Endothelial cell of umbilical vein (primary cell): ENCODE measurements around the gene ARHGAP42. TPM values are rescaled to one million over a fixed set of nuclear protein-coding genes. Genes with fewer than 3 reads are reported as not detected.

Experiments used
- BruUV-seq: library from RNA; stranded (reverse); fragments of 400-500 nt; replicated peaks from 2 replicates; lab custom pipeline; 2021; lab: Mats Ljungman, UMichigan
- CTCF ChIA-PET: fragments of 300-600, 350-600 bp; sonication (Branson Sonifier 250); formaldehyde crosslinking; loops from one replicate; lab custom pipeline; 2021; ENCODE audit warnings: antibody characterized with exemption, inconsistent platforms; lab: Charles Lee
- POLR2A ChIA-PET: fragments of 300-600, 350-600 bp; sonication (Branson Sonifier 250); formaldehyde crosslinking; loops from one replicate; lab custom pipeline; 2021; ENCODE audit warnings: antibody characterized with exemption, inconsistent platforms; lab: Charles Lee
- DNase-seq: peaks from one replicate; pipeline ENCODE4 v3.0.0-alpha.2; 2011; ENCODE audit warnings: low read depth, low spot score
- FAIRE-seq: peaks from 2 replicates; lab custom pipeline; 2011; peaks lifted over from hg19 to GRCh38; lab: Jason Lieb, UNC
- H2AFZ ChIP-seq: 2 replicates; pipeline ENCODE4 v1.6.0; 2012; ENCODE audit warnings: low read depth, low read length, control low read depth, inconsistent platforms
- H3K27ac ChIP-seq: 2 replicates; pipeline ENCODE4 v1.5.1; 2011; ENCODE audit warnings: low read depth, mild to moderate bottlenecking, control low read depth, low read length, moderate library complexity; ENCODE audit not compliant: insufficient read depth
- H3K27me3 ChIP-seq, 2 experiments: 2 replicates each; pipeline versions ENCODE4 v1.6.0 to v1.6.1; 2011; ENCODE audit warnings: low read length in 2 of 2, mixed read lengths in 1 of 2; ENCODE audit not compliant: control insufficient read depth in 2 of 2, insufficient read depth in 2 of 2
- H3K36me3 ChIP-seq, 2 experiments: 2 replicates in 1 of 2; 3 replicates in 1 of 2; pipeline ENCODE4 v1.5.1; 2011; ENCODE audit warnings: low read length in 2 of 2, mild to moderate bottlenecking in 1 of 2, moderate library complexity in 1 of 2; ENCODE audit not compliant: control insufficient read depth in 2 of 2, insufficient read depth in 2 of 2; ENCODE audit errors: extremely low read depth in 1 of 2
- H3K4me1 ChIP-seq: 3 replicates; pipeline ENCODE4 v1.5.1; 2011; ENCODE audit warnings: mild to moderate bottlenecking, low read length; ENCODE audit not compliant: control insufficient read depth, insufficient read depth; ENCODE audit errors: extremely low read depth
- H3K4me2 ChIP-seq: 2 replicates; pipeline ENCODE4 v1.6.1; 2011; ENCODE audit warnings: low read length, control low read depth, mixed read lengths; ENCODE audit not compliant: insufficient read depth
- H3K4me3 ChIP-seq, 3 experiments: fragments of 200-600 bp in 1 of 3; sonication (generic), shearing (Covaris generic) in 1 of 3; replicated peaks in 1 of 3; 2 replicates each; pipeline ENCODE4 v1.5.1; 2011 to 2016; ENCODE audit warnings: control low read depth in 3 of 3, low read length in 3 of 3, mild to moderate bottlenecking in 2 of 3, inconsistent platforms in 1 of 3, low read depth in 1 of 3, moderate library complexity in 1 of 3; ENCODE audit not compliant: insufficient read depth in 1 of 3
- H3K79me2 ChIP-seq: 2 replicates; pipeline ENCODE4 v1.6.0; 2012; ENCODE audit warnings: low read length, inconsistent platforms; ENCODE audit not compliant: control insufficient read depth, insufficient read depth
- H3K9ac ChIP-seq: replicated peaks from 2 replicates; pipeline ENCODE3; 2011; ENCODE audit warnings: low read length, control low read depth; ENCODE audit not compliant: insufficient read depth; ENCODE audit errors: extremely low read depth
- H3K9me1 ChIP-seq: replicated peaks from 3 replicates; pipeline ENCODE4 v1.6.0; 2011; ENCODE audit warnings: mild to moderate bottlenecking, low read length; ENCODE audit not compliant: control insufficient read depth, insufficient read depth; ENCODE audit errors: extremely low read depth
- H3K9me3 ChIP-seq: replicated peaks from 2 replicates; pipeline ENCODE4 v1.5.1; 2012; ENCODE audit warnings: low read length, inconsistent platforms; ENCODE audit not compliant: control insufficient read depth, insufficient read depth
- H4K20me1 ChIP-seq: replicated peaks from 2 replicates; pipeline ENCODE3; 2011; ENCODE audit warnings: mild to moderate bottlenecking, low read length; ENCODE audit not compliant: control insufficient read depth, insufficient read depth; ENCODE audit errors: extremely low read depth
- CTCF ChIP-seq, 2 donors: IDR thresholded peaks; 1 replicate in 1 of 2; 2 replicates in 1 of 2; pipeline ENCODE4 v1.5.1; 2011; ENCODE audit warnings: low read length in 2 of 2, mild to moderate bottlenecking in 2 of 2, moderate library complexity in 2 of 2, control low read depth in 1 of 2, inconsistent platforms in 1 of 2, low read depth in 1 of 2; ENCODE audit not compliant: insufficient read depth in 1 of 2; ENCODE audit errors: extremely low read depth in 1 of 2
- EZH2 ChIP-seq: IDR thresholded peaks from 2 replicates; pipeline ENCODE4 v1.6.1; 2012; ENCODE audit warnings: borderline replicate concordance, low read depth, mild to moderate bottlenecking, moderate library complexity, low read length, inconsistent platforms; ENCODE audit not compliant: severe bottlenecking
- FOS ChIP-seq: IDR thresholded peaks from 2 replicates; pipeline ENCODE4 v1.6.1; 2011; ENCODE audit warnings: mild to moderate bottlenecking, low read length, moderate library complexity, borderline replicate concordance; ENCODE audit not compliant: insufficient read depth
- GATA2 ChIP-seq: IDR thresholded peaks from 2 replicates; pipeline ENCODE4 v1.7.0; 2011; ENCODE audit warnings: low read depth, mild to moderate bottlenecking, moderate library complexity, mixed read lengths, low read length; ENCODE audit not compliant: insufficient read length, insufficient read depth
- JUN ChIP-seq: IDR thresholded peaks from 2 replicates; pipeline ENCODE4 v1.6.1; 2011; ENCODE audit warnings: borderline replicate concordance, low read depth; ENCODE audit not compliant: insufficient read length, insufficient read depth
- MAX ChIP-seq: IDR thresholded peaks from 2 replicates; pipeline ENCODE4 v1.6.1; 2011; ENCODE audit not compliant: insufficient read depth, insufficient read length
- MYC ChIP-seq: IDR thresholded peaks from one replicate; pipeline ENCODE4 v1.6.1; 2011; ENCODE audit warnings: mild to moderate bottlenecking, low read depth, low read length
- POLR2A ChIP-seq: IDR thresholded peaks from 2 replicates; pipeline ENCODE4 v1.6.1; 2012; ENCODE audit warnings: low read depth, mild to moderate bottlenecking, control low read depth, low read length
- POLR2AphosphoS5 ChIP-seq: IDR thresholded peaks from 2 replicates; pipeline ENCODE4 v1.6.1; 2012; ENCODE audit warnings: low read depth, mild to moderate bottlenecking, control low read depth, low read length, moderate library complexity; ENCODE audit not compliant: insufficient read depth
- dilution Hi-C: fragments of 300-500 bp; cut with MboI; formaldehyde crosslinking; loops from one replicate; pipeline ENCODE4 v1.15.0; 2019; ENCODE audit warnings: low sequenced_read_pairs; ENCODE audit not compliant: extremely low pct_ligation_motif_present
- intact Hi-C: fragments of 100-400 bp; cut with micrococcal nuclease; formaldehyde crosslinking; loops from one replicate; pipeline ENCODE4 v1.10.0; 2022
- polyA plus RNA-seq, 4 experiments: library from polyadenylated mRNA; depleted of rRNA in 3 of 4; stranded (reverse) in 3 of 4; unstranded in 1 of 4; fragments of >200 nt; gene quantifications; 2 replicates each; pipeline versions ENCODE4 v1.2.1 to v1.2.3, GENCODE V29; 2011 to 2012; ENCODE audit warnings: missing spikeins in 1 of 4
- total RNA-seq: library from RNA; stranded (reverse); gene quantifications from 2 replicates; pipeline ENCODE4 v1.2.3, GENCODE V29; 2021

The ARHGAP42 gene
- total and polyA plus RNA-seq, 2 donors (not counting 3 experiments of a cell fraction or from before 2014, with no cell fraction given), result 1.8 to 2.4 TPM

- H3K4me3 ChIP-seq, result no peak overlapping the region
- ChIA-PET CTCF (interaction anchor here (1.3 kb wide), 1 partner anchor 80 kb away, joined by 4 read pairs; no protein-coding TSS in a partner anchor), POLR2A (interaction anchor here (0.5 kb wide), 1 partner anchor 20 kb away, joined by 4 read pairs; no protein-coding TSS in a partner anchor)
- no peak overlapping the region for H2AFZ ChIP-seq
- no peak overlapping the region for H3K4me2 ChIP-seq
- no peaks in the 10 kb centered on the region for H3K4me1 ChIP-seq
- no peak for FAIRE-seq
- no peaks in the 10 kb centered on the region for H3K36me3 ChIP-seq
- intact Hi-C loops (no loop called here), dilution Hi-C loops (no loop called here)
- no peak overlapping the region for H3K27ac ChIP-seq
- no TSS peak for BruUV-seq
- H4K20me1 ChIP-seq, result no peaks in the 10 kb centered on the region
- no peaks in the 10 kb centered on the region for H3K79me2 ChIP-seq
- DNase-seq, result no peak
- no peaks in the 10 kb centered on the region for H3K9me1 ChIP-seq
- no peak overlapping the region for H3K9ac ChIP-seq
- no peak for TF ChIP-seq POLR2A
- no peak for TF ChIP-seq POLR2AphosphoS5
- no peak for TF ChIP-seq MAX
- no peak for TF ChIP-seq JUN
- no peak for TF ChIP-seq FOS
- TF ChIP-seq MYC, result no peak
- no peak for TF ChIP-seq CTCF (IDR thresholded peaks at IDR 0.05; ENCODE audit: extremely low read depth in 1 of 2, insufficient read depth in 1 of 2, low read depth in 1 of 2, low read length in 2 of 2)
- TF ChIP-seq EZH2, result no peak
- TF ChIP-seq GATA2, result no peak
- H3K9me3 ChIP-seq, result no peaks in the 10 kb centered on the region
- H3K27me3 ChIP-seq, result no peaks in the 10 kb centered on the region
These were observed 90.6 kb downstream of the ARHGAP42 start for GRCh38 chr11:100777736-100778135.
